ENCODE measurements around the gene PDE4B.

PDE4B gene

DNA sequence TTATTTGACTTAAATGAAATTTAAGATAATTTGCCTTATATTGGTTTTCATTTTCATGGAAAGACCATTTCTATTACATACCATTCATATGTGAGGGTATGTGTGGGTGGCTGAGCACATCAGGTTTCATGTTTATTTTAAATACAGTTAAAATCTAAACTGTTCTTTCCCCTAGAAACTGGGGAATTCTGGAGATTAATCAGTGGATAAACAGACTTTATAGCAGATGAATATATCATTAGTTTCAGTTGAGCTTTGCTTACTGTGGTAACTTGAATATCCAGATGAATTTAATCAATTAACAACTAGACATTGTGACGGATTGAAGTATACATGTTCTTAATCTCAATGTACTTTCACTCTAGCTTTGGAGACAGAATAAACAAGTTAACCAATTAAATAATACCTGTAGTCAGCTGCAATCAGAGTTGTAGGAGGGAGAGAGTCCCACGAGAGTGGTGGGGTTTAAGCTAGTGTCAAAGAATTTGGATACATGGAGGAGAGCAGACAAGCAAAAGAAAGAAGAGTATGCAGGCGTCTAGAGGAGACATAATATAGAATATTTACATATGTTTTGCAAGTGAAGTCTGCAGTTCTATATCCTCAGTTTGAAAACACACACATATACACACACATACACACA lies 97.6 kb downstream of the PDE4B start:
- H3F3A ChIP-seq (ENCODE audit: insufficient read depth, low read length), result no peaks in the 10 kb centered on the region
- no peaks in the 10 kb centered on the region for H4K20me1 ChIP-seq (ENCODE audit: insufficient read depth, low read length)
- no peaks in the 10 kb centered on the region for H3K79me2 ChIP-seq (ENCODE audit: insufficient read depth, low read length)
- H3K36me3 ChIP-seq (ENCODE audit: insufficient read depth, low read length), result no peaks in the 10 kb centered on the region
- no peak overlapping the region for H2AFZ ChIP-seq (ENCODE audit: low read length)
- no peaks in the 10 kb centered on the region for H3K9me2 ChIP-seq (ENCODE audit: low read depth, low read length)
- no peak overlapping the region for H3K9ac ChIP-seq (ENCODE audit: low read length)
- H3K9me3 ChIP-seq (ENCODE audit: low read length), result no peaks in the 10 kb centered on the region
- H3K27ac ChIP-seq (ENCODE audit: low read depth, low read length, poor library complexity, severe bottlenecking), result no peak overlapping the region
- no peak overlapping the region for H3K4me3 ChIP-seq (ENCODE audit: low read depth, low read length, poor library complexity, severe bottlenecking)
- no peak for TF ChIP-seq EZH2 (IDR thresholded peaks at IDR 0.05; ENCODE audit: borderline replicate concordance, low read length)
- TF ChIP-seq, protein P1, sequence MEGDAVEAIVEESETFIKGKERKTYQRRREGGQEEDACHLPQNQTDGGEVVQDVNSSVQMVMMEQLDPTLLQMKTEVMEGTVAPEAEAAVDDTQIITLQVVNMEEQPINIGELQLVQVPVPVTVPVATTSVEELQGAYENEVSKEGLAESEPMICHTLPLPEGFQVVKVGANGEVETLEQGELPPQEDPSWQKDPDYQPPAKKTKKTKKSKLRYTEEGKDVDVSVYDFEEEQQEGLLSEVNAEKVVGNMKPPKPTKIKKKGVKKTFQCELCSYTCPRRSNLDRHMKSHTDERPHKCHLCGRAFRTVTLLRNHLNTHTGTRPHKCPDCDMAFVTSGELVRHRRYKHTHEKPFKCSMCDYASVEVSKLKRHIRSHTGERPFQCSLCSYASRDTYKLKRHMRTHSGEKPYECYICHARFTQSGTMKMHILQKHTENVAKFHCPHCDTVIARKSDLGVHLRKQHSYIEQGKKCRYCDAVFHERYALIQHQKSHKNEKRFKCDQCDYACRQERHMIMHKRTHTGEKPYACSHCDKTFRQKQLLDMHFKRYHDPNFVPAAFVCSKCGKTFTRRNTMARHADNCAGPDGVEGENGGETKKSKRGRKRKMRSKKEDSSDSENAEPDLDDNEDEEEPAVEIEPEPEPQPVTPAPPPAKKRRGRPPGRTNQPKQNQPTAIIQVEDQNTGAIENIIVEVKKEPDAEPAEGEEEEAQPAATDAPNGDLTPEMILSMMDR (IDR thresholded peaks at IDR 0.05; ENCODE audit: low read length), result no peak
- H3K27me3 ChIP-seq (ENCODE audit: insufficient read depth, low read length), result no peaks in the 10 kb centered on the region
- H3K4me2 ChIP-seq (ENCODE audit: low read length), result no peak overlapping the region
- H3K4me1 ChIP-seq (ENCODE audit: insufficient read depth, low read length, severe bottlenecking), result no peaks in the 10 kb centered on the region

DNA sequence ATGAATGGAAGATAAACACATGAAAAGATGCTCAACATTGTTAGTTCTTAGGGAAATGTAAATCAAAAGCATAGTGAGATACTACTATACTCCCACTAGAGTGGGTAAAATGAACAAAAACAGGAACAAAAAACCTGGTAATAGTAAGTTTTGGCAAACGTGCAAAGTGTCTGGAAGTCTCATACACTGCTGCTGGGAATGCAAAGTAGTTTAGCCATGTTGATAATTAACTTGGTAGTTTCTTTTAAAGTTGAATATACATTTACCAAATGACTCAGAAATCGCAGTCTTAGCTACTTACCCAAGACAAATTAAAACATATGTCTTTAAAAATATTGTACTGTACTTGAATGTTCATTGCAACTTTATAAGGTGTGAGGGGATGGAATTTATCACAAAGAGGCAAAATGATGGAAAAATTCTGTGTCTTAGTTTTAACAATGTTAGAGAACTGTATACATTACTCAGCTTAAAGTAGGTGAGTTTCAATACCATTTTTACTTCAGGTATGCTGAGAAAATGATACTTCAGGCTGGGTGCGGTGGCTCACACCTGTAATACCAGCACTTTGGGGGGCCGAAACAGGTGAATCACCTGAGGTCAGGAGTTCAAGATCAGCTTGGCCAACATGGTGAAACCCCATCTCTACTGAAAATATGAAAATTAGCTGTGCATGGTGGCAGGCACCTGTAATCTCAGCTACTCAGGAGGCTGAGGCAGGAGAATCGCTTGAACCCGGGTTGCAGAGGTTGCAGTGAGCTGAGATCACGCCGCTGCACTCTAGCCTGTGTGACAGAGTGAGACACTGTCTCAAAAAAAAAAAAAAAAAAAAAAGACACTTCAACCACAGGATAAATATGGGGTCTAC lies 102.3 kb downstream of the PDE4B start:
- Histone ChIP-seq H3K27ac (ENCODE audit: low read depth, low read length, poor library complexity, severe bottlenecking) (no peak overlapping the region), H2AFZ (ENCODE audit: low read length) (no peak overlapping the region), H3K9me3 (ENCODE audit: low read length) (no peaks in the 10 kb centered on the region), H3K27me3 (ENCODE audit: insufficient read depth, low read length) (no peaks in the 10 kb centered on the region), H3K9ac (ENCODE audit: low read length) (no peak overlapping the region), H3K79me2 (ENCODE audit: insufficient read depth, low read length) (no peaks in the 10 kb centered on the region), H3K36me3 (ENCODE audit: insufficient read depth, low read length) (no peaks in the 10 kb centered on the region), H3K9me2 (ENCODE audit: low read depth, low read length) (no peaks in the 10 kb centered on the region), H4K20me1 (ENCODE audit: insufficient read depth, low read length) (no peaks in the 10 kb centered on the region), H3K4me1 (ENCODE audit: insufficient read depth, low read length, severe bottlenecking) (no peaks in the 10 kb centered on the region), H3F3A (ENCODE audit: insufficient read depth, low read length) (no peaks in the 10 kb centered on the region), H3K4me2 (ENCODE audit: low read length) (no peak overlapping the region), H3K4me3 (ENCODE audit: low read depth, low read length, poor library complexity, severe bottlenecking) (no peak overlapping the region)
- no peak for TF ChIP-seq EZH2 (IDR thresholded peaks at IDR 0.05; ENCODE audit: borderline replicate concordance, low read length)
- TF ChIP-seq, protein P1 (IDR thresholded peaks at IDR 0.05; ENCODE audit: low read length), result no peak

DNA sequence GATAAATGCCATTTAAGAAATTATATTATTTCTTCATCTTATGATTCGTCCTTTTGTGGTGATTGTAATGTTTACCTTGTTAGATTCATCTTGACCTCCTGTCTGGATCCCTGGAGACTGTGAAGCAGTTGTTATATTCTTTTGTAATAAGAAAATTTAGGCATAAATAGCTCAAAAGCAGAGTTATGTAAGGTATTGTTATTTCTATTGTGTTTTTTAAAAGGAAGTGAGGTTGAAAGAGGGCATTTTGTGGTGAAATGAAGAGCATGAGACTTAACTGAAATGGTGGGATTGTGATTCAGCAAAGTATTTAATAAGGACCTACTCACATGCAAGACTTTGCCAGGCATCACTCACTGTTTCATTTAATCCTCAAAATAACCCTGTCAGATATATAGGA lies 104.0 kb downstream of the PDE4B start:
- Histone ChIP-seq H2AFZ (ENCODE audit: low read length) (no peak overlapping the region), H4K20me1 (ENCODE audit: insufficient read depth, low read length) (no peaks in the 10 kb centered on the region), H3F3A (ENCODE audit: insufficient read depth, low read length) (no peaks in the 10 kb centered on the region), H3K79me2 (ENCODE audit: insufficient read depth, low read length) (no peaks in the 10 kb centered on the region), H3K4me1 (ENCODE audit: insufficient read depth, low read length, severe bottlenecking) (no peaks in the 10 kb centered on the region), H3K9me3 (ENCODE audit: low read length) (no peaks in the 10 kb centered on the region), H3K27ac (ENCODE audit: low read depth, low read length, poor library complexity, severe bottlenecking) (no peak overlapping the region), H3K36me3 (ENCODE audit: insufficient read depth, low read length) (no peaks in the 10 kb centered on the region), H3K4me3 (ENCODE audit: low read depth, low read length, poor library complexity, severe bottlenecking) (no peak overlapping the region), H3K9ac (ENCODE audit: low read length) (no peak overlapping the region), H3K27me3 (ENCODE audit: insufficient read depth, low read length) (no peaks in the 10 kb centered on the region), H3K9me2 (ENCODE audit: low read depth, low read length) (no peaks in the 10 kb centered on the region), H3K4me2 (ENCODE audit: low read length) (no peak overlapping the region)
- TF ChIP-seq EZH2 (IDR thresholded peaks at IDR 0.05; ENCODE audit: borderline replicate concordance, low read length), result no peak
- TF ChIP-seq, protein P1 (IDR thresholded peaks at IDR 0.05; ENCODE audit: low read length), result no peak
